Pancreas (tissue), 10 donors: ENCODE measurements around the gene WDR75. TPM values are rescaled to one million over a fixed set of nuclear protein-coding genes. Genes with fewer than 3 reads are reported as not detected.
"Not testable (repeated sequence)": the region's sequence is repeated elsewhere in the genome, so short reads cannot be mapped to it uniquely, and the experiment has no call there.

Experiments used
- ATAC-seq, 4 donors: fragments of 200-7000 bp; cut with Tn5 transposase; one replicate each; pipeline versions ENCODE4 v1.8.0 to v1.9.1; 2020; ENCODE audit warnings: mild to moderate bottlenecking in 4 of 4, moderate library complexity in 4 of 4
- DNase-seq, 6 donors: peaks; one replicate each; pipeline ENCODE4 v3.0.0-alpha.2; 2020
- FAIRE-seq: peaks from 2 replicates; lab custom pipeline; 2012; peaks lifted over from hg19 to GRCh38; lab: Jason Lieb, UNC
- H3K27ac ChIP-seq, 4 donors: fragments of 200-600 bp; sonication (generic); 1 replicate in 3 of 4; 2 replicates in 1 of 4; pipeline versions ENCODE4 v1.5.0 to v1.8.0; 2020
- H3K27me3 ChIP-seq, 4 donors: fragments of 200-600 bp; one replicate each; pipeline ENCODE4 v1.8.0; 2021
- H3K36me3 ChIP-seq, 3 donors: fragments of 200-600 bp; sonication (generic) in 1 of 3; one replicate each; pipeline versions ENCODE4 v1.5.0 to v1.8.0; 2020 to 2021
- H3K4me1 ChIP-seq, 3 donors: fragments of 200-600 bp; one replicate each; pipeline ENCODE4 v1.8.0; 2021
- H3K4me3 ChIP-seq, 4 donors: fragments of 200-600 bp; sonication (generic) in 2 of 4; one replicate each; pipeline versions ENCODE4 v1.5.0 to v1.8.0; 2020 to 2021
- H3K9me3 ChIP-seq, 4 donors: fragments of 200-600 bp; one replicate each; pipeline ENCODE4 v1.8.0; 2021
- WGBS, 2 donors: extraction: QIAGEN DNeasy Blood & Tissue Kit; methylation state at CpG; one replicate each; pipeline ENCODE4 v1.1.7; 2013; 5-methylcytosine and 5-hydroxymethylcytosine counted together
- intact Hi-C, 3 donors: fragments of 100-400 bp; cut with DNase I; formaldehyde crosslinking; loops; one replicate each; pipeline versions ENCODE4 v1.11.1 to v1.14.2; 2022
- polyA plus RNA-seq, 2 donors: library from polyadenylated mRNA; stranded (reverse); fragments of 200-250 nt; gene quantifications; one replicate each; pipeline ENCODE4 v1.2.3, GENCODE V29; 2013
- total RNA-seq, 6 donors: library from RNA; stranded (reverse); fragmentation: NEBNext Ultra II Directional in 4 of 6; extraction: Animal tissue kit (Norgen Biotek cat#: 25700) in 4 of 6; gene quantifications; one replicate each; pipeline versions ENCODE4 v1.2.1 to v1.2.4, GENCODE V29; 2021 to 2023
- TF ChIP-seq, protein P1 (sequence below), 4 donors: fragments of 200-600 bp; sonication (generic) in 3 of 4; IDR thresholded peaks; one replicate each; pipeline versions ENCODE4 v1.5.0 to v1.8.0; 2021; ENCODE audit warnings: antibody characterized with exemption in 4 of 4
- donor health status: healthy with polysubstance abuse.
- donor health status: DM: no; HTN: no; CAD: no; lungs with moderate emphysema.
- donor health status: DM: no; HTN: no; CAD: no.
- donor health status: control.
- donor health status: control.
- donor health status: Bipolar disorder and iron deficiency.
- donor health status: DM: yes; HTN: yes; CAD: no.
- donor health status: DM: no; HTN: no; CAD: no.
- donor health status: DM: no; HTN: no; CAD: no.
- donor health status: DM: yes; HTN: yes; CAD: no.

WDR75 gene
- total and polyA plus RNA-seq, 8 donors = 11.3 to 20.9 (median 14.7) TPM

GRCh38 chr2:189424961-189425360 lies 16.3 kb upstream of the WDR75 start:
- H3K27ac ChIP-seq = no peak overlapping the region

GRCh38 chr2:189425676-189426075 lies 15.6 kb upstream of the WDR75 start:
- Histone ChIP-seq H3K4me1 (no peaks in the 10 kb centered on the region), H3K4me3 (no peak overlapping the region), H3K27me3 (no peaks in the 10 kb centered on the region), H3K36me3 (no peaks in the 10 kb centered on the region), H3K9me3 (no peaks in the 10 kb centered on the region), H3K27ac (no peak overlapping the region)
- WGBS, 2 donors = 98 to 100% methylated on average over 1 of the region's 1 CpG
- no peak for DNase-seq
- FAIRE-seq = no peak
- no peak for ATAC-seq
- TF ChIP-seq, protein P1, sequence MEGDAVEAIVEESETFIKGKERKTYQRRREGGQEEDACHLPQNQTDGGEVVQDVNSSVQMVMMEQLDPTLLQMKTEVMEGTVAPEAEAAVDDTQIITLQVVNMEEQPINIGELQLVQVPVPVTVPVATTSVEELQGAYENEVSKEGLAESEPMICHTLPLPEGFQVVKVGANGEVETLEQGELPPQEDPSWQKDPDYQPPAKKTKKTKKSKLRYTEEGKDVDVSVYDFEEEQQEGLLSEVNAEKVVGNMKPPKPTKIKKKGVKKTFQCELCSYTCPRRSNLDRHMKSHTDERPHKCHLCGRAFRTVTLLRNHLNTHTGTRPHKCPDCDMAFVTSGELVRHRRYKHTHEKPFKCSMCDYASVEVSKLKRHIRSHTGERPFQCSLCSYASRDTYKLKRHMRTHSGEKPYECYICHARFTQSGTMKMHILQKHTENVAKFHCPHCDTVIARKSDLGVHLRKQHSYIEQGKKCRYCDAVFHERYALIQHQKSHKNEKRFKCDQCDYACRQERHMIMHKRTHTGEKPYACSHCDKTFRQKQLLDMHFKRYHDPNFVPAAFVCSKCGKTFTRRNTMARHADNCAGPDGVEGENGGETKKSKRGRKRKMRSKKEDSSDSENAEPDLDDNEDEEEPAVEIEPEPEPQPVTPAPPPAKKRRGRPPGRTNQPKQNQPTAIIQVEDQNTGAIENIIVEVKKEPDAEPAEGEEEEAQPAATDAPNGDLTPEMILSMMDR (IDR thresholded peaks at IDR 0.05) = no peak
- intact Hi-C loops = no loop called here

More at GRCh38 chr2:189424961-189425360, 16.3 kb upstream of the WDR75 start:
- intact Hi-C loops = no loop called here
- DNase-seq (no peak), FAIRE-seq (no peak), ATAC-seq (no peak)
- Histone ChIP-seq H3K4me1 (no peaks in the 10 kb centered on the region), H3K27me3 (no peaks in the 10 kb centered on the region), H3K9me3 (no peaks in the 10 kb centered on the region), H3K36me3 (no peaks in the 10 kb centered on the region), H3K4me3 (no peak overlapping the region)
- TF ChIP-seq, protein P1 (IDR thresholded peaks at IDR 0.05) = no peak
- WGBS, 2 donors = 89 to 90% methylated on average over 2 of the region's 2 CpGs

DNA sequence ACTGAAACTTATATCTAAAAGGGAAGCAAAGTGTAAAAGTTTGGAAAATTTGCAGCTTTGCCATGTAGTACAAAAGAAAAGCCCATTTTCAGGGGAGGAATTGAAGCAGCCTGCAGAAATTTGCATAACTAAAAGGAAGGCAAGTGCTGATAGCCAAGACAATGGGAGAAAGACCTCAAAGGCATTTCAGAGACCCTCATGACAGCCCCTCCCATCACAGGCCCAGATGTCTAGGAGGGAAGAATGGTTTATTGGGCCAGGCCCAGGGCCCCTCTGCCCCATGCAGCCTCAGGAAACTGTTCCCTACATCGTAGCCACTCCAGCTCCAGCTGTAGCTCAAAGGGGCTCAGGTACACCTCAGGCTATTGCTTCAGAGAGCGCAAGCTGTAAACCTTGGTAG lies 14.4 kb upstream of the WDR75 start:
- Histone ChIP-seq H3K27me3 (no peaks in the 10 kb centered on the region), H3K4me3 (no peak overlapping the region), H3K4me1 (no peaks in the 10 kb centered on the region), H3K36me3 (no peaks in the 10 kb centered on the region), H3K27ac (no peak overlapping the region), H3K9me3 (no peaks in the 10 kb centered on the region)
- TF ChIP-seq, protein P1 (IDR thresholded peaks at IDR 0.05) = no peak
- intact Hi-C loops = no loop called here
- WGBS, 2 donors = 93% methylated on average over 2 of the region's 2 CpGs
- DNase-seq = no peak
- FAIRE-seq = no peak
- ATAC-seq = no peak

- no peak for FAIRE-seq
- no peak overlapping the region for H3K27ac ChIP-seq
- intact Hi-C loops = no loop called here
Measured at GRCh38 chr2:189427872-189428271, 13.4 kb upstream of the WDR75 start.

GRCh38 chr2:189430448-189430847 lies 10.8 kb upstream of the WDR75 start:
- intact Hi-C loops, H3K4me3 ChIP-seq, H3K9me3 ChIP-seq, H3K36me3 ChIP-seq, DNase-seq, H3K4me1 ChIP-seq, H3K27ac ChIP-seq, H3K27me3 ChIP-seq, FAIRE-seq, ATAC-seq: not testable (repeated sequence)
- WGBS, 2 donors = 84 to 85% methylated on average over 2 of the region's 2 CpGs

More at GRCh38 chr2:189427872-189428271, 13.4 kb upstream of the WDR75 start:
- TF ChIP-seq, protein P1 (IDR thresholded peaks at IDR 0.05) = no peak
- no peaks in the 10 kb centered on the region for H3K27me3 ChIP-seq
- H3K4me3 ChIP-seq = no peak overlapping the region
- no peak for ATAC-seq
- H3K36me3 ChIP-seq = no peaks in the 10 kb centered on the region
- H3K9me3 ChIP-seq = no peaks in the 10 kb centered on the region
- 94 to 97% methylated on average over 2 of the region's 2 CpGs for WGBS, 2 donors
- no peaks in the 10 kb centered on the region for H3K4me1 ChIP-seq
- no peak for DNase-seq

- H3K27me3 ChIP-seq, intact Hi-C loops, H3K9me3 ChIP-seq, ATAC-seq, FAIRE-seq, H3K4me3 ChIP-seq, DNase-seq, H3K36me3 ChIP-seq, H3K27ac ChIP-seq: not testable (repeated sequence)
- peaks cover 0 to 15% (median 4%) of the 10 kb centered on the region in 3 donors for H3K4me1 ChIP-seq
- 95 to 99% methylated on average over 4 of the region's 4 CpGs for WGBS, 2 donors
Measured at GRCh38 chr2:189435803-189436202, 5.5 kb upstream of the WDR75 start.
